HepG2 (cell line): ENCODE results near the gene GTF2H1. TPM values are rescaled to one million over a fixed set of nuclear protein-coding genes. Genes with fewer than 3 reads are reported as not detected.
A peak's percentile ranks its signal among the peaks of the same experiment; 100 is the strongest.

Experiments
- ATAC-seq: fragments of 200-7000 bp; cut with Tn5 transposase; 3 replicates; pipeline ENCODE4 v1.9.1; 2020; ENCODE audit warnings: mild to moderate bottlenecking, moderate library complexity
- BruUV-seq: library from RNA; stranded (reverse); fragments of 400-500 nt; replicated peaks from 2 replicates; lab custom pipeline; 2021; lab: Mats Ljungman, UMichigan
- CTCF ChIA-PET: fragments of 300-600 bp; formaldehyde crosslinking; extraction: SDS; loops from one replicate; lab custom pipeline; 2021; ENCODE audit warnings: low total read pairs, inconsistent platforms, low intra/inter-chr PET ratio; lab: Yijun Ruan, JAX
- POLR2A ChIA-PET: fragments of 350-600 bp; sonication (Branson Sonifier 250); formaldehyde crosslinking; loops from one replicate; lab custom pipeline; 2020; ENCODE audit warnings: antibody characterized with exemption, inconsistent platforms; lab: Yijun Ruan, JAX
- DNase-seq: peaks from one replicate; pipeline ENCODE4 v3.0.0-alpha.2; 2015; ENCODE audit warnings: low spot score
- FAIRE-seq: peaks from 3 replicates; lab custom pipeline; 2011; peaks lifted over from hg19 to GRCh38; lab: Jason Lieb, UNC
- H2AFZ ChIP-seq: one replicate; pipeline ENCODE4 v1.6.1; 2011; ENCODE audit warnings: low read length, inconsistent platforms
- H3K27ac ChIP-seq: fragments of 300-600 bp; 3 replicates; pipeline ENCODE4 v1.8.0; 2011; ENCODE audit warnings: mixed run types, mild to moderate bottlenecking, mixed read lengths, low read length, inconsistent platforms; ENCODE audit not compliant: insufficient read depth; ENCODE audit errors: extremely low read length
- H3K27me3 ChIP-seq, 2 experiments: fragments of 200-600 bp in 1 of 2; 2 replicates in 1 of 2; 3 replicates in 1 of 2; pipeline versions ENCODE4 v1.6.0 to v1.8.0; 2011; ENCODE audit warnings: low read length in 2 of 2, mild to moderate bottlenecking in 2 of 2, moderate library complexity in 2 of 2, inconsistent platforms in 1 of 2; ENCODE audit not compliant: insufficient read depth in 2 of 2, control insufficient read depth in 1 of 2
- H3K36me3 ChIP-seq, 2 experiments: fragments of 200-600 bp in 1 of 2; replicated peaks in 1 of 2; 2 replicates in 1 of 2; 3 replicates in 1 of 2; pipeline versions ENCODE4 v1.5.1 to v1.8.0; 2011; ENCODE audit warnings: low read length in 2 of 2, inconsistent platforms in 1 of 2; ENCODE audit not compliant: insufficient read depth in 2 of 2, control insufficient read depth in 1 of 2
- H3K4me1 ChIP-seq: 2 replicates; pipeline ENCODE4 v1.5.1; 2012; ENCODE audit warnings: low read length, inconsistent platforms; ENCODE audit not compliant: insufficient read depth
- H3K4me2 ChIP-seq: 2 replicates; pipeline ENCODE4 v1.6.0; 2011; ENCODE audit warnings: low read depth, low read length, inconsistent platforms
- H3K4me3 ChIP-seq, 3 experiments: fragments of 200-600 bp in 1 of 3; sonication (generic), shearing (Covaris generic) in 1 of 3; replicated peaks in 1 of 3; 2 replicates each; pipeline ENCODE4 v1.5.1; 2011 to 2016; ENCODE audit warnings: low read length in 3 of 3, inconsistent platforms in 2 of 3, low read depth in 2 of 3, mild to moderate bottlenecking in 2 of 3, control low read depth in 1 of 3, mixed read lengths in 1 of 3; ENCODE audit not compliant: insufficient read depth in 1 of 3
- H3K79me2 ChIP-seq: one replicate; pipeline ENCODE4 v1.6.1; 2011; ENCODE audit warnings: low read length, inconsistent platforms; ENCODE audit not compliant: insufficient read depth
- H3K9ac ChIP-seq: 2 replicates; pipeline ENCODE4 v1.6.0; 2011; ENCODE audit warnings: mild to moderate bottlenecking, low read depth, low read length, inconsistent platforms; ENCODE audit not compliant: insufficient read depth
- H3K9me3 ChIP-seq: 2 replicates; pipeline ENCODE4 v1.5.1; 2012; ENCODE audit warnings: mild to moderate bottlenecking, low read length
- H4K20me1 ChIP-seq: 2 replicates; pipeline ENCODE4 v1.6.0; 2011; ENCODE audit warnings: inconsistent platforms, mild to moderate bottlenecking, low read length, moderate library complexity; ENCODE audit not compliant: insufficient read depth
- AGO1 ChIP-seq: fragments of 200-400 bp; formaldehyde crosslinking; IDR thresholded peaks from 2 replicates; pipeline ENCODE4 v1.6.1; 2017; ENCODE audit warnings: mild to moderate bottlenecking, low read depth, low read length, moderate library complexity; ENCODE audit not compliant: poor library complexity, severe bottlenecking
- BRCA1 ChIP-seq: sonication (generic); formaldehyde crosslinking; IDR thresholded peaks from 2 replicates; pipeline ENCODE4 v1.4.0; 2020; ENCODE audit warnings: missing genetic modification reagents
- CEBPB ChIP-seq: IDR thresholded peaks from 2 replicates; pipeline ENCODE4 v1.6.1; 2011; ENCODE audit warnings: low read depth, low read length, improper control_type of control experiment, borderline replicate concordance
- GFI1 ChIP-seq: sonication (generic); formaldehyde crosslinking; IDR thresholded peaks from 2 replicates; pipeline ENCODE4 v1.5.0; 2020; ENCODE audit warnings: missing genetic modification reagents, mild to moderate bottlenecking, borderline replicate concordance
- HNF4A ChIP-seq: sonication (generic); formaldehyde crosslinking; IDR thresholded peaks from 2 replicates; pipeline ENCODE4 v1.4.0; 2020; ENCODE audit warnings: missing genetic modification reagents
- HNF4G ChIP-seq, 2 experiments: sonication (generic) in 1 of 2; formaldehyde crosslinking in 1 of 2; IDR thresholded peaks; 2 replicates each; pipeline versions ENCODE4 v1.4.0 to v1.6.1; 2011 to 2020; ENCODE audit warnings: borderline replicate concordance in 2 of 2, low read depth in 2 of 2, mild to moderate bottlenecking in 2 of 2, low read length in 1 of 2, missing genetic modification reagents in 1 of 2, moderate library complexity in 1 of 2
- MAF1 ChIP-seq: sonication (generic); formaldehyde crosslinking; IDR thresholded peaks from 2 replicates; pipeline ENCODE4 v1.5.0; 2020; ENCODE audit warnings: missing genetic modification reagents, borderline replicate concordance
- PAWR ChIP-seq: sonication (generic); formaldehyde crosslinking; IDR thresholded peaks from 2 replicates; pipeline ENCODE4 v1.4.0; 2020; ENCODE audit warnings: missing genetic modification reagents, mild to moderate bottlenecking, borderline replicate concordance
- TAF1 ChIP-seq: sonication (generic); formaldehyde crosslinking; IDR thresholded peaks from 2 replicates; pipeline ENCODE4 v1.4.0; 2020; ENCODE audit warnings: missing genetic modification reagents
- whole genome bisulfite sequencing: methylation state at CpG from one replicate; pipeline ENCODE4 v1.1.6; 2017; ENCODE audit warnings: low lambda C conversion rate; 5-methylcytosine and 5-hydroxymethylcytosine counted together
- in situ Hi-C: cut with HindIII; loops from 2 replicates; pipeline ENCODE4 v1.10.0; 2017; ENCODE audit warnings: low pct_unique_long_range_greater_than_20kb; ENCODE audit not compliant: extremely low pct_ligation_motif_present
- intact Hi-C: fragments of 100-400 bp; cut with micrococcal nuclease; formaldehyde crosslinking; loops from one replicate; pipeline ENCODE4 v1.10.0; 2022; ENCODE audit not compliant: unreplicated experiment
- polyA plus RNA-seq, 8 experiments: library from polyadenylated mRNA; depleted of rRNA in 3 of 8; stranded (reverse) in 7 of 8; unstranded in 1 of 8; fragments of >200 nt; fragmentation: Illumina TruSeq in 4 of 8; extraction: Trizol in 4 of 8; gene quantifications; 2 replicates each; pipeline versions ENCODE4 v1.2.1 to v1.2.3, GENCODE V29; 2011 to 2016; ENCODE audit warnings: low read depth in 4 of 8, missing spikeins in 1 of 8, mixed read lengths in 1 of 8; ENCODE audit not compliant: insufficient read depth in 1 of 8
- total RNA-seq, 5 experiments: library from RNA; depleted of rRNA; stranded (reverse); fragments of >200 nt; fragmentation: Illumina TruSeq; extraction: Trizol; gene quantifications; 2 replicates each; pipeline ENCODE4 v1.2.3, GENCODE V29; 2016; ENCODE audit warnings: low read depth in 1 of 5
- TF ChIP-seq, protein P1 (sequence below): IDR thresholded peaks from 2 replicates; pipeline ENCODE4 v1.6.1; 2016; ENCODE audit warnings: mild to moderate bottlenecking, missing biosample characterization, missing genetic modification reagents
- TF ChIP-seq, protein P2 (sequence below): sonication (generic); formaldehyde crosslinking; IDR thresholded peaks from 2 replicates; pipeline ENCODE4 v1.5.0; 2020; ENCODE audit warnings: missing genetic modification reagents
- TF ChIP-seq, protein P3 (sequence below): sonication (generic); formaldehyde crosslinking; IDR thresholded peaks from 2 replicates; pipeline ENCODE4 v1.8.1; 2023; ENCODE audit warnings: mild to moderate bottlenecking, missing genetic modification reagents, borderline replicate concordance

The GTF2H1 gene
- total and polyA plus RNA-seq, 2 of the 13 experiments (the other 11 are each of a cell fraction or from before 2014, with no cell fraction given), result 15.7 to 51.4 TPM

- Histone ChIP-seq H3K4me3 (no peak overlapping the region), H3K36me3 (peaks cover 5 to 60% of the 10 kb centered on the region in 2 experiments), H2AFZ (no peak overlapping the region), H3K9me3 (no peaks in the 10 kb centered on the region), H3K4me2 (no peak overlapping the region), H3K27ac (no peak overlapping the region), H3K27me3 (no peaks in the 10 kb centered on the region), H3K4me1 (peaks cover 10% of the 10 kb centered on the region), H3K79me2 (no peaks in the 10 kb centered on the region), H4K20me1 (no peaks in the 10 kb centered on the region), H3K9ac (no peak overlapping the region)
- BruUV-seq, result no TSS peak
- POLR2A ChIA-PET, result interaction anchor here (1.5 to 2.1 kb wide), 2 partner anchors 17 to 90 kb away, joined by 5 to 6 read pairs; partner anchors contain the start of gene HPS5
- no peak for ATAC-seq
- no peak for DNase-seq
- FAIRE-seq, result no peak
- in situ Hi-C loops (no loop called here), intact Hi-C loops (no loop called here)
- TF ChIP-seq HNF4A (CRISPR knock-in tag), result peak; percentile 47
- no peak for TF ChIP-seq AGO1
- TF ChIP-seq, protein P1, sequence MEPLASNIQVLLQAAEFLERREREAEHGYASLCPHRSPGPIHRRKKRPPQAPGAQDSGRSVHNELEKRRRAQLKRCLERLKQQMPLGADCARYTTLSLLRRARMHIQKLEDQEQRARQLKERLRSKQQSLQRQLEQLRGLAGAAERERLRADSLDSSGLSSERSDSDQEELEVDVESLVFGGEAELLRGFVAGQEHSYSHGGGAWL (CRISPR knock-in tag), result no peak
- 0 out of 2 replicates have a peak, but pooled peaks have one; percentile 17 for TF ChIP-seq HNF4G (IDR thresholded peaks at IDR 0.05; ENCODE audit: borderline replicate concordance, low read depth, low read length)
- TF ChIP-seq HNF4G (CRISPR knock-in tag; IDR thresholded peaks at IDR 0.05; ENCODE audit: borderline replicate concordance, low read depth), result no peak
- CTCF ChIA-PET, result no interaction called here
These were observed 17.6 kb upstream of the GTF2H1 start for GRCh38 chr11:18304745-18305144.

- Histone ChIP-seq H3K79me2 (no peaks in the 10 kb centered on the region), H3K9me3 (no peaks in the 10 kb centered on the region), H4K20me1 (no peaks in the 10 kb centered on the region), H3K36me3 (peaks cover 7 to 67% of the 10 kb centered on the region in 2 experiments), H3K27ac (no peak overlapping the region), H3K27me3 (no peaks in the 10 kb centered on the region), H3K9ac (no peak overlapping the region), H3K4me3 (no peak overlapping the region), H3K4me1 (peaks cover 12% of the 10 kb centered on the region), H3K4me2 (no peak overlapping the region), H2AFZ (no peak overlapping the region)
- intact Hi-C loops (no loop called here), in situ Hi-C loops (no loop called here)
- 96% methylated on average over 2 of the region's 2 CpGs for WGBS
- ChIA-PET POLR2A (interaction anchor here (0.7 kb wide), 1 partner anchor 14 kb away, joined by 3 read pairs; the partner anchor contains the start of gene HPS5), CTCF (no interaction called here)
- BruUV-seq, result no TSS peak
- FAIRE-seq (no peak), ATAC-seq (no peak), DNase-seq (no peak)
- TF ChIP-seq, protein P2, sequence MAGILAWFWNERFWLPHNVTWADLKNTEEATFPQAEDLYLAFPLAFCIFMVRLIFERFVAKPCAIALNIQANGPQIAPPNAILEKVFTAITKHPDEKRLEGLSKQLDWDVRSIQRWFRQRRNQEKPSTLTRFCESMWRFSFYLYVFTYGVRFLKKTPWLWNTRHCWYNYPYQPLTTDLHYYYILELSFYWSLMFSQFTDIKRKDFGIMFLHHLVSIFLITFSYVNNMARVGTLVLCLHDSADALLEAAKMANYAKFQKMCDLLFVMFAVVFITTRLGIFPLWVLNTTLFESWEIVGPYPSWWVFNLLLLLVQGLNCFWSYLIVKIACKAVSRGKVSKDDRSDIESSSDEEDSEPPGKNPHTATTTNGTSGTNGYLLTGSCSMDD, result no peak
- no peak for TF ChIP-seq MAF1
- TF ChIP-seq, protein P3, sequence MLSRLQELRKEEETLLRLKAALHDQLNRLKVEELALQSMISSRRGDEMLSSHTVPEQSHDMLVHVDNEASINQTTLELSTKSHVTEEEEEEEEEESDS (CRISPR knock-in tag), result no peak
- TF ChIP-seq CEBPB, result 0 out of 2 replicates have a peak, but pooled peaks have one; percentile 12
- no peak for TF ChIP-seq TAF1 (CRISPR knock-in tag)
- TF ChIP-seq GFI1 (CRISPR knock-in tag), result no peak
- TF ChIP-seq PAWR (CRISPR knock-in tag), result no peak
- TF ChIP-seq BRCA1, result no peak
These were observed 14.8 kb upstream of the GTF2H1 start for GRCh38 chr11:18307461-18308139.
